H1 (cell line): ENCODE data around the gene LEFTY1. TPM values are rescaled to one million over a fixed set of nuclear protein-coding genes. Genes with fewer than 3 reads are reported as not detected.

ENCODE experiments used
- CBX8 ChIP-seq: fragments of 300-800, 300-1000 bp; sonication (generic); IDR thresholded peaks from 2 replicates; pipeline ENCODE4 v1.7.1; 2016; ENCODE audit warnings: low read depth, low read length, borderline replicate concordance
- HDAC6 ChIP-seq: IDR thresholded peaks from one replicate; pipeline ENCODE4 v1.7.1; 2012; ENCODE audit warnings: low read depth, mild to moderate bottlenecking, inconsistent platforms, low read length, moderate library complexity
- polyA plus RNA-seq, 7 experiments: library from polyadenylated mRNA; depleted of rRNA in 3 of 7; stranded (reverse) in 5 of 7; unstranded in 2 of 7; fragments of >200 nt in 5 of 7; fragments of 200-250 nt in 2 of 7; gene quantifications; 1 replicate in 5 of 7; 2 replicates in 1 of 7; 4 replicates in 1 of 7; pipeline versions ENCODE4 v1.2.1 to v1.2.3, GENCODE V29; 2011 to 2013; ENCODE audit warnings: missing spikeins in 2 of 7, mixed read lengths in 2 of 7
- total RNA-seq: library from RNA; stranded (reverse); fragmentation: NEBNext Ultra II Directional; extraction: Animal tissue kit (Norgen Biotek cat#: 25700); gene quantifications from 2 replicates; pipeline ENCODE4 v1.2.1, GENCODE V29; 2021
- TF ChIP-seq, protein P1 (sequence below): IDR thresholded peaks from 2 replicates; pipeline ENCODE4 v1.6.1; 2012; ENCODE audit warnings: inconsistent platforms

The LEFTY1 gene
- total and polyA plus RNA-seq, 2 of the 8 experiments (the other 6 are each of a cell fraction or from before 2014, with no cell fraction given) = 4.5 to 11.7 TPM

DNA sequence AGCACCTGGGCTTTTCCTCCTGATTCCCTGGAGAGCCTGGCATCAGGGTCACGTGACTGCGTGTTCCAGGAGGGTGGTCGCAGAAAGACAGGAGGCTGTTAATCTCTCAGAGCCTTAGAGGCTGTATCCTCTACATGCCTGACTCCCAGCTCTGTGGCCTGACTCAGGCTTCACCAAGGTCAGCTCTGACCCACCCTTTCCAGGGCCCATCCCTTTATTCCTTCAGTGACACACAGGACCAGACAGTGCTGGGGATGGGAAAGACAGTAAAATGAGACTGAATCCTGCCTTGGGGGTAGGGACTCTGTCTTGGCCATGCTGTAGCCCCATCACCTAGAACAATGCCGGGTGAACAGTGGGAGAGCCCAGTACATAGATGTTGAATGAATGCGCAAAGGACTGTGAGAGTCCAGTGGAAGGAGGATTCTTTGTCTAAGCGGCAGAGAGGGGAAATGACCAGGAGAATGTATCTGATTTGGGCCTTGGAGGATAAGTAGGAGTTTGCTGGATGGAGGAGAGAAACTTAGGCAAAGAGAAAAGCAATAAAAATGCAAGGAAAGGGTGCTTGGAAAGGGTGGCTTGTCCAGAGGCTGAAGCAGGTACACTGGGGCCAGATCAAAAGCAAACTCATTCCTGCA lies 46.0 kb downstream of the LEFTY1 start (continued):
- TF ChIP-seq, protein P1, sequence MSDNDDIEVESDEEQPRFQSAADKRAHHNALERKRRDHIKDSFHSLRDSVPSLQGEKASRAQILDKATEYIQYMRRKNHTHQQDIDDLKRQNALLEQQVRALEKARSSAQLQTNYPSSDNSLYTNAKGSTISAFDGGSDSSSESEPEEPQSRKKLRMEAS = no peak
- no peak for TF ChIP-seq CBX8
- no peak for TF ChIP-seq HDAC6
